OCI-LY7 (cell line): Measurements from ENCODE around the gene BLACAT1. TPM values are rescaled to one million over a fixed set of nuclear protein-coding genes. Genes with fewer than 3 reads are reported as not detected.

ENCODE experiments used
- BruUV-seq: library from RNA; stranded (reverse); fragments of 400-500 nt; replicated peaks from 2 replicates; lab custom pipeline; 2021; lab: Mats Ljungman, UMichigan
- CTCF ChIA-PET: fragments of 300-600 bp; sonication (Branson Sonifier 250); formaldehyde crosslinking; loops from one replicate; lab custom pipeline; 2022; ENCODE audit warnings: antibody characterized with exemption; ENCODE audit not compliant: unreplicated experiment; lab: Charles Lee
- POLR2A ChIA-PET: fragments of 300-600 bp; sonication (Branson Sonifier 250); formaldehyde crosslinking; loops from one replicate; lab custom pipeline; 2022; ENCODE audit warnings: antibody characterized with exemption; lab: Charles Lee
- DNase-seq: peaks from one replicate; pipeline ENCODE4 v3.0.0-alpha.2; 2015; ENCODE audit warnings: low spot score
- H2AFZ ChIP-seq: fragments of 200-600 bp; sonication (generic), shearing (Covaris generic); 2 replicates; pipeline ENCODE4 v1.6.1; 2014; ENCODE audit warnings: mild to moderate bottlenecking, antibody characterized with exemption, low read length, moderate library complexity
- H3K27ac ChIP-seq: fragments of 200-600 bp; sonication (generic); 2 replicates; pipeline ENCODE4 v1.5.1; 2014; ENCODE audit warnings: mixed run types, low read depth, mild to moderate bottlenecking, moderate library complexity, low read length, inconsistent platforms; ENCODE audit not compliant: poor library complexity, severe bottlenecking
- H3K36me3 ChIP-seq: fragments of 200-600 bp; sonication (generic); 2 replicates; pipeline ENCODE4 v1.6.1; 2014; ENCODE audit warnings: mild to moderate bottlenecking, antibody characterized with exemption, low read length, moderate library complexity, mixed read lengths; ENCODE audit not compliant: insufficient read depth
- H3K4me1 ChIP-seq: fragments of 200-600 bp; sonication (generic); 2 replicates; pipeline ENCODE4 v1.5.1; 2014; ENCODE audit warnings: mild to moderate bottlenecking, low read length; ENCODE audit not compliant: insufficient read depth, poor library complexity, severe bottlenecking
- H3K4me2 ChIP-seq: fragments of 200-600 bp; sonication (generic); 2 replicates; pipeline ENCODE4 v1.6.1; 2014; ENCODE audit warnings: mild to moderate bottlenecking, low read length
- H3K4me3 ChIP-seq: fragments of 200-600 bp; sonication (generic); 2 replicates; pipeline ENCODE4 v1.5.1; 2014; ENCODE audit warnings: mild to moderate bottlenecking, low read depth, low read length; ENCODE audit not compliant: poor library complexity, severe bottlenecking
- H3K79me2 ChIP-seq: fragments of 200-600 bp; sonication (generic); 2 replicates; pipeline ENCODE4 v1.6.1; 2016; ENCODE audit warnings: low read depth, mild to moderate bottlenecking, low read length, moderate library complexity, mixed read lengths; ENCODE audit not compliant: insufficient read depth
- H3K9me2 ChIP-seq: fragments of 200-600 bp; sonication (generic); 2 replicates; pipeline ENCODE4 v1.6.1; 2016; ENCODE audit warnings: mild to moderate bottlenecking, low read length, mixed read lengths; ENCODE audit not compliant: insufficient read depth
- H3K9me3 ChIP-seq: fragments of 200-600 bp; sonication (generic); 2 replicates; pipeline ENCODE4 v1.6.1; 2014; ENCODE audit warnings: mild to moderate bottlenecking, mixed run types, low read length, mixed read lengths
- H4K20me1 ChIP-seq: fragments of 200-600 bp; sonication (generic); 2 replicates; pipeline ENCODE4 v1.6.1; 2014; ENCODE audit warnings: mild to moderate bottlenecking, antibody characterized with exemption, low read length, moderate library complexity, mixed read lengths; ENCODE audit not compliant: insufficient read depth
- EZH2phosphoT487 ChIP-seq: fragments of 200-600 bp; sonication (generic); IDR thresholded peaks from 2 replicates; pipeline ENCODE4 v1.6.1; 2018; ENCODE audit warnings: low read depth, borderline replicate concordance, mild to moderate bottlenecking, mixed run types, antibody characterized with exemption, low read length, moderate library complexity, mixed read lengths
- intact Hi-C: fragments of 100-400 bp; cut with micrococcal nuclease; formaldehyde crosslinking; loops from one replicate; pipeline ENCODE4 v1.10.0; 2022; ENCODE audit not compliant: unreplicated experiment
- total RNA-seq, 2 experiments: library from RNA; depleted of rRNA in 1 of 2; stranded (reverse); fragments of >200 nt in 1 of 2; shearing (Covaris generic) in 1 of 2; gene quantifications; 2 replicates each; pipeline ENCODE4 v1.2.3, GENCODE V29; 2014 to 2022
- TF ChIP-seq, protein P1 (sequence below): fragments of 200-600 bp; sonication (generic); conservative IDR thresholded peaks from 2 replicates; pipeline ENCODE4 v1.5.1; 2014; ENCODE audit warnings: mild to moderate bottlenecking, antibody characterized with exemption, low read length, moderate library complexity, mixed read lengths

The BLACAT1 gene
- total RNA-seq, 2 experiments from 2014 or later, result 0.19 to 0.29 TPM

DNA sequence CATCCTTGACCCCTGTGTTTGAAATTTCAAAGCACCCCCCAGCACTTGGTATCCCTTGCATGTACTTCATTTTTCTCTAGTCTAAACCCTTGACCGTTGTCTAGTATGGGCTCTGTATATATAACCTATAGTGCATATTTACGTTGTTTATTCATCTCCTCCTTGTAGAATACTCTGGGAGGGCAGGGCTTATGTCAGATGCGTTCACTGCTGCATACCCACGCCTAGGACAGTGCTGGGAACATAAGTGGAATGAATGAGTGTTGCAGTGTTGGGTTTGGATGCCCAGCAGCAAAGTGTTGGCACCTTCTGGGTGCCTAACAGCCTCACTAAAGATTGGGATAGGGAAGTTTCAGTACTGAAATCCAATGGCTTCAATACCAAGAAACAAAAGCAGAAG lies 17.6 kb upstream of the BLACAT1 start:
- BruUV-seq, result no TSS peak
- Histone ChIP-seq H3K4me2 (no peak overlapping the region), H3K27ac (no peak overlapping the region), H2AFZ (no peak overlapping the region), H3K9me3 (peaks cover 10% of the 10 kb centered on the region; the same call in 1 of the 2 replicates), H3K4me1 (no peaks in the 10 kb centered on the region), H3K79me2 (no peaks in the 10 kb centered on the region), H4K20me1 (no peaks in the 10 kb centered on the region), H3K4me3 (no peak overlapping the region), H3K9me2 (no peaks in the 10 kb centered on the region), H3K36me3 (no peaks in the 10 kb centered on the region)
- POLR2A ChIA-PET, result no interaction called here
- intact Hi-C loops, result no loop called here
- CTCF ChIA-PET, result no interaction called here
- TF ChIP-seq EZH2phosphoT487, result no peak
- TF ChIP-seq, protein P1, sequence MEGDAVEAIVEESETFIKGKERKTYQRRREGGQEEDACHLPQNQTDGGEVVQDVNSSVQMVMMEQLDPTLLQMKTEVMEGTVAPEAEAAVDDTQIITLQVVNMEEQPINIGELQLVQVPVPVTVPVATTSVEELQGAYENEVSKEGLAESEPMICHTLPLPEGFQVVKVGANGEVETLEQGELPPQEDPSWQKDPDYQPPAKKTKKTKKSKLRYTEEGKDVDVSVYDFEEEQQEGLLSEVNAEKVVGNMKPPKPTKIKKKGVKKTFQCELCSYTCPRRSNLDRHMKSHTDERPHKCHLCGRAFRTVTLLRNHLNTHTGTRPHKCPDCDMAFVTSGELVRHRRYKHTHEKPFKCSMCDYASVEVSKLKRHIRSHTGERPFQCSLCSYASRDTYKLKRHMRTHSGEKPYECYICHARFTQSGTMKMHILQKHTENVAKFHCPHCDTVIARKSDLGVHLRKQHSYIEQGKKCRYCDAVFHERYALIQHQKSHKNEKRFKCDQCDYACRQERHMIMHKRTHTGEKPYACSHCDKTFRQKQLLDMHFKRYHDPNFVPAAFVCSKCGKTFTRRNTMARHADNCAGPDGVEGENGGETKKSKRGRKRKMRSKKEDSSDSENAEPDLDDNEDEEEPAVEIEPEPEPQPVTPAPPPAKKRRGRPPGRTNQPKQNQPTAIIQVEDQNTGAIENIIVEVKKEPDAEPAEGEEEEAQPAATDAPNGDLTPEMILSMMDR, result no peak
- DNase-seq, result no peak

DNA sequence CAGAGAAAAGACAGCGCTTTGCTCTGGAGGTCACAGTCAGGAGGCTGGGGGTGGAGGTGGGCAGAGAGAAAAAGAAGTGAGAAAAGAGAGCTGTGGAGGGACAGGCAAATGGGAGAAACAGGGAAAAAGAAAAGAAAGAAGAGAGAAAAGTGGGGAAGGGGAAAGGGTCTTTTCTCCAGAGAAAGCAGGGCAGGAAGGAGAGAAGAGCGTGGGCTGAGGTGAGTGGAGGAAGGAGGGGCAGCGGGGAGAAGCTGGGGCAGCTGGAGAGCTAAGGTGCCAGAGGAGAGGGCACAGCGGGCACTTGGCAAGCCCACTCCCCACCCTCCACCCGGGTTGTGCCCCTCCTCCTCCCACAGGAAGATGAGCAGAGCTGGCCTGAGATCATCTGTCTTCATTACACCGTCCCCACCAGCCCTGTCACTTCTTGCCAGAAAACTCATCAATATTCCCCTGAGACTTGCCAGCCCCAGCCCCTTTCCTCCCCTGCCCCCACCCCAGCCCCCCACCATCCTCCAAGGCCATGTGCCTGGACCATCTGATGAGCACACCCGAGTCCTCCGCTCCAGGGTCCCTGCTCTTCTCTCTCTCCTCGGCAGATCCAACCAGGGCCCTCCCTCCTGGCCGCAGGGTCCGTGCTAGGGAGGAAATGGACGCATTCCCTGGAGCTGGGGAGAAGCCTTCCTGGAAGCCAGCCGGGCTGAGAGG lies 17.0 kb upstream of the BLACAT1 start:
- intact Hi-C loops, result no loop called here
- Histone ChIP-seq H3K4me1 (no peaks in the 10 kb centered on the region), H3K9me3 (peaks cover 10% of the 10 kb centered on the region; the same call in 1 of the 2 replicates), H3K4me3 (no peak overlapping the region), H3K4me2 (no peak overlapping the region), H3K27ac (no peak overlapping the region), H4K20me1 (no peaks in the 10 kb centered on the region), H3K36me3 (no peaks in the 10 kb centered on the region), H2AFZ (no peak overlapping the region), H3K9me2 (no peaks in the 10 kb centered on the region), H3K79me2 (no peaks in the 10 kb centered on the region)
- BruUV-seq, result no TSS peak
- ChIA-PET POLR2A (no interaction called here), CTCF (no interaction called here)
- DNase-seq, result no peak
- TF ChIP-seq, protein P1, result no peak
- TF ChIP-seq EZH2phosphoT487, result no peak

DNA sequence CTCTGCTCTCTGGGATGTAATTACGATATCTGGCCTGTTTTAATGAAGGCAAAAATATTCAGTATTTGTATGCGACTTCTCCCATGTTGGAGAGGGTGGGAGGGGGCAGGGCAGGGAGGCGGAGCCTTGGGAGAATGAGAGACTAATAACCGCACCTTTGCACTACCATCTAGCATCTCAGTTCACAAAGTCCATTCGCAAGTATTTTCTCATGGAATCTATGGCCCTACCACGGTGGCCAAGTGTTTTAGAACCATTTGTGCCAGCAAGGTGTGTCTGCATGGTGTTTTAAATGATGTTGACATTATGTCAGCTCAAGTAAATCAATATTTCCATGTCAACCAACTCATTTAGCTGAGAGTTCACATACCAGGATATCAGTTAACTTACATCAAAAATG lies 14.3 kb upstream of the BLACAT1 start:
- intact Hi-C loops, result no loop called here
- DNase-seq, result no peak
- Histone ChIP-seq H3K79me2 (no peaks in the 10 kb centered on the region), H3K36me3 (no peaks in the 10 kb centered on the region), H3K4me1 (no peaks in the 10 kb centered on the region), H3K4me2 (no peak overlapping the region), H2AFZ (no peak overlapping the region), H3K27ac (no peak overlapping the region), H3K4me3 (no peak overlapping the region), H4K20me1 (no peaks in the 10 kb centered on the region), H3K9me2 (no peaks in the 10 kb centered on the region), H3K9me3 (no peaks in the 10 kb centered on the region)
- no TSS peak for BruUV-seq
- ChIA-PET CTCF (no interaction called here), POLR2A (no interaction called here)
- TF ChIP-seq EZH2phosphoT487, result no peak
- TF ChIP-seq, protein P1, result no peak
